Measurements from ENCODE around the gene RTL1.

- TF ChIP-seq EZH2 (IDR thresholded peaks at IDR 0.05) (no peak), POLR2AphosphoS5 (IDR thresholded peaks at IDR 0.05; ENCODE audit: borderline replicate concordance, low read depth, low read length) (no peak)
Measured at GRCh38 chr14:100844846-100845245, 58.7 kb downstream of the RTL1 start.
